IPS-NIHi7 (cell line): ENCODE measurements around the gene GPSM3.
"Not testable (repeated sequence)": the region's sequence is repeated elsewhere in the genome, so short reads cannot be mapped to it uniquely, and the experiment has no call there.

Experiments
- DNase-seq: peaks from one replicate; pipeline ENCODE4 v3.0.0; 2012; ENCODE audit warnings: mixed read lengths; ENCODE audit errors: extremely low spot score

The GPSM3 gene

DNA sequence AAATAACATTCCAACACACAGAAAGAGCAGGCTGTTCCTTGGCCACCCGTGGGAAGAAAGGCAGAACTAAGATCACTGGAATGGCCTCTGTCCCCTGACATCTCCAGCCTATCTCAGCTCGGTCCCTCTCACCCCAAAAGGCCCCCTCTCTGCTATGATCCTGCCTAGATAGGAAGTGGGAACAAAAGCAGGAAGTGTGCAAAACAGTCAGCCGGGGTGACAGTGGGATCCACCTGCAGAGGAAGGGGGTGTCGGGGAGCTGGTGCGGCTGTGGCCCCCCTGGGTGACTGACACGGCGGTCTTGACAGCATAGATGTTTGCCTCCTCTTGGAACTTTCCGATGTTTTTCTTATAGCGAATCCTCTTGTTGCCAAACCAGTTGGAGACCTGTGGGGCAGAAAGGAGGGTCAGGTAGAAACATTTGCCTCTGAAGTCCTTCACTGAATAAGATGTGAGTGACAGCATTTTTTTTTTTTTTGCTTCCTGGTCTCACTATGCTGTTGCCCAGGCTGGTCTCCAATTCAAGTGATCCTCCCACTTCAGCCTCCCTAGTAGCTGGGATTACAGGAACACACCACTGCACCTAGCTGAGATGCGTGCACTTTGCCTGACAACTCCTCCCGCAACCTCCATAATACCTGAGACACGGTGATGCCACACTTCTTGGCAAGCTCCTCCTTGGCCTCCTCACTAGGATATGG, 5.3 kb downstream of the GPSM3 start:
- DNase-seq: no peak

DNA sequence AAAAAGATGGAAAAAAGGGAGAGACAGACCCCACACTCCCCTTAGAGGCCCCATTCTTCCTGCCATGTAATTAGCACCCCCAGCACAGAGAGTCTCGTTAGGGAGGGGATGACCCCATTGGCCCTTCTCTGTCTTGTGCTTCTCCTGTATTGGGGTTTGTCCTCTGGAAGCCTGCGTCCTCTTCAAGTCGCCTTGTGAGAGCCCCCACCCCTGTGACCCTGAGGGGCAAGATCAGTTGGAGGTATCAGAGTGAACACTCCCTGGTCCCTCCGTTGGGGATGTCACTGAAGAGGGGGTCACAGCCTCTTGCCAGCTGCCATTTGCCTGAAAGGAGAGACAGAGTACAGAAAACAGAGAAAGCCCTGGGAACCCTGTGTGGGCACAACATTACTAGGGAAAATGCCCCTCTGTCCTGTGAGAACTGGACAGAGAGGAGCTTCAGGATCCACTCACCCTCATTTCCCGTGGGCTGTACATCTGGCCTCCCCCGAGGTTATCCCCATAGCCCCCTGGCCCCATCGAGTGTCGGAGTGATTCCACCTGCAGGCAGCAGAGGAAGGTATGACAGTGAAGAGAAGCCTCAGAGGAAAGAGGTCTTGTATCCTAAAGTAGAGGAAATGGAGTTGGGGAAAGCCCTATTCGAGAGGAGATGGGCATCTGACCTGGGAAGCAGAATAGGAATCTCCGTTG, 6.1 kb downstream of the GPSM3 start:
- not testable (repeated sequence) for DNase-seq

DNA sequence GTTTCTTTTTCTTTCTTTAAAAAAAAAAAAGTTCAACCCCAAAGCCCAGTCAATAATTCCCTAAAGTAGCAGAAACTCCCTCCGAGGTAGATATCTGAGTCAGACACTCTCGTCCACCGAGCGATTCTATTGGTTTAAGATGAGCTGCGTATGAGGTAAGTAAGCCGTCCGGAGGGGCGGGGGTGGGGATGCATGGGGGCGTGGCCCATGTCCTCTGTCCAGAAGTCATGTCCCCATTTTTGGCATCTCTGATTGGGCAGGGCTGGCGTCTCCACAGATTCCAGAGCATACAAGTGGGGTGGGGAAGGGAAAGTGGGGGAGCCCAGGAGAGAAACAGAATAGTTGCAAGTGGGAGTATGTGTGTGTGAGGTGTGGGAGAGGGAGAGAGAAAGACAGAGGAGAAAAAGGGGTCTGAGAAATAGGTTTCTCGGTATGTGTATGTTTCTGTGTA, 6.7 kb downstream of the GPSM3 start:
- DNase-seq: not testable (repeated sequence)

DNA sequence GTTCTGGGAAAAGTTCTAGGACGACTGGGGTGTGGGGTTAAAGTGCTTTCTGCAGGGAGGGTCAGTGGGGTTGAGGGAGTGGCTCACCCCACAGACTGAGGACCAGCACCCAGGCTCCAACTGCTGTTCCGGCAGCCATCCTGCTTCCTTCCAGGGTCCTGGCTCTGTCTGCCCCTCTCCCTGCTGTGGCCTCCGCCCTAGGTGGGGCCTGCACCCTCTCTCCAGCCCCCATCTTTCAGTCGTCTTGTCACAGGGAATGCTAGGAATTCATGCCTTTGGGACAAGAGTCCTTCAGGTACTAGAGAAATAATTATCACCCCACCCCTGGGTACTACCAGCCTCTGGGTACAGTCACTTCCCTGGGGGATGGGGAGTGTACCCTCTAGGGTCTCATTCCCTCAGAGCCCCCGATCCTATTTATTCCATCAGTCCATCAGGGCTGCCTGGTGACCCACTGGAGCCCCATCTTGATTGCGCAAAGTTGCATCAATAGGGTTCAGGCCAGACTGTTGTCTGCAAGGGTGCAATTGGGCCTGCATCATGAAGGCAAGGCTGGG, 8.3 kb downstream of the GPSM3 start, which contains the start of gene AGER:
TSS of gene AGER (minus strand) at position 170 of the 557 bp plus-strand sequence. CDS start at position 139, 31 bp downstream.
- no peak for DNase-seq

DNA sequence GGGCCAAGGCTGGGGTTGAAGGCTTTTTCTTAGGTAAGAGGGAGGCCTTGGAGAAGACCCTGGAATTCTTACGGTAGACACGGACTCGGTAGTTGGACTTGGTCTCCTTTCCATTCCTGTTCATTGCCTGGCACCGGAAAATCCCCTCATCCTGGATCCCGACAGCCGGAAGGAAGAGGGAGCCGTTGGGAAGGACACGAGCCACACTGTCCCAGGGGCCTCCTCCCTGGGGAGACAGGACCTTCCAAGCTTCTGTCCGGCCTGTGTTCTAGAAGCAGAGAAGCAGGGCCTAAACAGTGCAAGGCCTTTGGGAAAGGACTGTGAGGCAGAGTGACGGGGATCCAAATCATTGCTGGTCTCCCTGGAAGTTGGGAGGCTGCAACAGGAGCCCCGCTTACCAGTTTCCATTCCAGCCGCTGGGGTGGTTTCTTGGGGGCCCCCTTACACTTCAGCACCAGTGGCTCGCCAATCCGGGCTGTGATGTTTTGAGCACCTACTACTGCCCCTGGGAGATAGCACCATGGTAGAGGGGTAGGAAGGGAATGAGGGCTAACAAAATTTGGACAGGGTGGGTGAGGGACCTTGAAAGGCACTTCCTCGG, 8.9 kb downstream of the GPSM3 start:
- DNase-seq: no peak

DNA sequence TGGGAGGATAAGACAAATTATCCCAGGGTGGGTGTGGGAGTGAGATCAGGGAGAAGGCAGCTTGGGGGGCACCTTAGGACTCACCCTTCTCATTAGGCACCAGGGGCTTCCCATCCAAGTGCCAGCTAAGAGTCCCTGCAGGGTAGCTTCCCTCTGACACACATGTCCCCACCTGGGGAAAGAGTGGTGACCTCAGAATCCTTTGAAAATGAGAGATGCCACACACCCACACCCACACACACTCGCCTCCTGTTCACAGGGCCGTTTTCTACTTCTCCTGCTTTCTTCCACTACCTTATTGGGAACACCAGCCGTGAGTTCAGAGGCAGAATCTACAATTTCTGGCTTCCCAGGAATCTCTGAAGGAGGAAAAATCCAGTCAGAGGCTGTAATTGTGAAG, 9.4 kb downstream of the GPSM3 start:
- DNase-seq: no peak

DNA sequence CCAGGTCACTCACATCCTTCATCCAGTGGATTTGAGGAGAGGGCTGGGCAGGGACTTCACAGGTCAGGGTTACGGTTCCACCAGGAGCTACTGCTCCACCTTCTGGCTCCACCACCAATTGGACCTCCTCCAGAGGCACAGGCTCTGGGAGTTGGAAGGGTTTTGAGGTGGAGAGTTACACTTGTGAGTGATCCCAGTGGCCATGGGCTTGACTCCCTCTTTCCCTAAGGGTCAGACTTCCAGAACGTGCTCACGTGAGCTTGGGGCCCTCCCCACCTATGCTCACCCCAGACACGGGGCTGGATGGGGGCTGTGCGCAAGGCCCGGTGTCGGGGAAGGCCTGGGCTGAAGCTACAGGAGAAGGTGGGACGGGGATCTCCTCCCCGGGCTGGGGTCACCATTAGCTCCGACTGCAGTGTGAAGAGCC, 9.9 kb downstream of the GPSM3 start:
- no peak for DNase-seq

DNA sequence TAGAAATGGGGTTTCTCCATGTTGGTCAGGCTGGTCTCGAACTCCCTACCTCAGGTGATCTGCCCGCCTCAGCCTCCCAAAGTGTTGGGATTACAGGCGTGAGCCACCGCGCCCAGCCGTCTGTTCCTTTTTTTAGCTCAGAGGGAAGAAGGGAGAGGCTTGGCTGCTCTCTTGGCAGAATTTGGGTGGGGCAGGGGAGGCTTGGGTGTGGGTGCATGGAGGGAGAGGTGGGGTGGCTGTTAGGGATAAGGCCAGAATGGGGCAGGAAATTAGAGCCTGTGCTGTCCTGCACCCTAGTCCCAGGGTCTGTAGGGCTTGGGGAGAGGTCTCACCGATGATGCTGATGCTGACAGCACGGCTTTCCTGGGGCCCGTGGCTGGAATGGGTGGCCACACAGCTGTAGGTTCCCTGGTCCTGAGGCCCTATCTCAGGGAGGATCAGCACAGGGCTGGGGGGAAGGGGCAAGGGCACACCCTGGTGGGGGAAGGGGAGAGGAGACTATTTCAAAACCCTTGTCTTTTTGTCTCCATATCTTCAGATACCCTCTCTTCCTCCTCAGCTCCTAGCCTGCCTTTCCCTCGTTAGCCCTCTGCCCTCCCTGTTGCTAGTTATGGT, 10.4 kb downstream of the GPSM3 start:
- no peak for DNase-seq

DNA sequence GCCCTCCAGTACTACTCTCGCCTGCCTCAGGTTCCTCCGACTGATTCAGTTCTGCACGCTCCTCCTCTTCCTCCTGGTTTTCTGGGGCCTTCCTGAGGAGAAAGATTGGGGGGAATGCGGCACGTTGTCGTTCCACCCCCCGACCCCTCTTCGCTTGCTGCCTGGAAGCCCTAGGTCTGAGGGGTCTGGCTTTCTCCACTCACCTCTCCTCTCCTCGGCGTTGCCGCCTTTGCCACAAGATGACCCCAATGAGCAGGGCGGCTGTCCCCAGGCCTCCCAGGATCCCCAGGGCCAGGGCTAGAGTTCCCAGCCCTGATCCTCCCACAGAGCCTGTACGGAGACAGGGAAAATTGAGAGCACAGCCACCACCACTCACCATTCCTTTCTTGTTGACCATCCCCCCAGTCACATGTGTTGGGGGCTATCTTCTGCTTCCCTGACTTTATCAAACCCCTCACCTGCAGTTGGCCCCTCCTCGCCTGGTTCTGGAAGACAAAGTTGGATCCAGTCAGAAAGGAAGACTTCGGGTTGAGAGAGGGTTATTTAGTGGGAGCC, 11.2 kb downstream of the GPSM3 start:
- DNase-seq: no peak

DNA sequence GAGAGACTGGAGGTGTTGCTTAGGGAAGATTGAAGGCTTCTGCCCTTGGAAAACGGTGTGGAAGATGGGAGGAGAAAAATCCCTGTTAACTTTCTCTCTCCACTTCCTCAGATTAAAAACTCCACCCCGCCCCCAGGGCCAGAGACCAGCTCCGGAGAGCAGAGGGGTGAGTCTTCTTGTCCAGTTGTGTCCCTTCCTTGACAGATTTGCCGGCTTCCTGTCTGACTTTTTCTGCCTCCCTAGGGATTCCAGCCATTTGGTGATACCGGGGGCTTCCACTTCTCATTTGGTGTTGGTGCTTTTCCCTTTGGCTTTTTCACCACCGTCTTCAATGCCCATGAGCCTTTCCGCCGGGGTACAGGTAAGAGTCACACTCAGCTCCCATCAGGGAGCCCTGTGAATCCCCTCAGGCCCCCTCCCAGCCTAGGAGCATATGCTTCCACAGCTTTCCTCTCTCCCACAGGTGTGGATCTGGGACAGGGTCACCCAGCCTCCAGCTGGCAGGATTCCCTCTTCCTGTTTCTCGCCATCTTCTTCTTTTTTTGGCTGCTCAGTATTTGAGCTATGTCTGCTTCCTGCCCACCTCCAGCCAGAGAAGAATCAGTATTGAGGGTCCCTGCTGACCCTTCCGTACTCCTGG, 12.6 kb downstream of the GPSM3 start:
- DNase-seq: no peak

DNA sequence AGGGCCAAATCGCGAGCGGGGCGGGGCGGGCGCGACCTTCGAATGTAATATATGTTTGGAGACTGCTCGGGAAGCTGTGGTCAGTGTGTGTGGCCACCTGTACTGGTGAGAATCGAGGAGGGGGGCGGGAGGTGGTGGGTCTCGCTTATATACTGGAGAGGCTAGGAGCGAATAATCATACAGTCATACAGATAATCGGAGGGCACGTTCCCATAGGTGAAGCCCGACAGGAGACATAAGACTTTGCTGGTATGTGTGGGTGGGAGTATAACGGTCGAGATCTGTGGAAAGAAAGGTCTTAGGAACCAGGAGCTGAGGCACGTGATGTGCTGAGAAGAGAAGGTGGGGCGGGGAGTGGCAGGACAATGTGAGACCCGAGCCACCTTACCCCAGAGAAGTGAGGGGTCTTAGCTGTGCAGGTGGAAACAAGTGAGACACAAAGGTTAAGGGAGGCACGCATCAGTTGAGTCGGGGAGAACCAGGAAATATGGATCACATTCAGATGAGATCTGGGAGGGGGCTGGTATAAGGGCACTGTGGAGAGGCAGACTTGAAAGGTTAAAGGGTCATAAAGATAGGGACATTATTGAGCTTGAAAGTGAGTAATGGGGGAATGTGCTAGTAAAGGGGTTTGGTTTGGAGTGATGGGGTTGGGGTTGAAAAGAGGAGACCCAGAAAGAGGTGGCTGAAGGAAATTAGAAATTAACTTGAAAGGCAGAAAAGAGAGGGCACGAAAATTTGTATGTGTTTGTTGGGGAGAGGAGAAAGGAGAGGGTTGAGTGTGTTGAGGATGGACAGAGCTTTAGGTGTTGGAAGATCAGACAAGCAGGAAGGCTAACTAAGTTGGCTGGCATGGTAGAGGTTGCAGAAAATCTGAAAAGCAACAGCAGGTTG, 13.6 kb downstream of the GPSM3 start:
- DNase-seq: no peak

DNA sequence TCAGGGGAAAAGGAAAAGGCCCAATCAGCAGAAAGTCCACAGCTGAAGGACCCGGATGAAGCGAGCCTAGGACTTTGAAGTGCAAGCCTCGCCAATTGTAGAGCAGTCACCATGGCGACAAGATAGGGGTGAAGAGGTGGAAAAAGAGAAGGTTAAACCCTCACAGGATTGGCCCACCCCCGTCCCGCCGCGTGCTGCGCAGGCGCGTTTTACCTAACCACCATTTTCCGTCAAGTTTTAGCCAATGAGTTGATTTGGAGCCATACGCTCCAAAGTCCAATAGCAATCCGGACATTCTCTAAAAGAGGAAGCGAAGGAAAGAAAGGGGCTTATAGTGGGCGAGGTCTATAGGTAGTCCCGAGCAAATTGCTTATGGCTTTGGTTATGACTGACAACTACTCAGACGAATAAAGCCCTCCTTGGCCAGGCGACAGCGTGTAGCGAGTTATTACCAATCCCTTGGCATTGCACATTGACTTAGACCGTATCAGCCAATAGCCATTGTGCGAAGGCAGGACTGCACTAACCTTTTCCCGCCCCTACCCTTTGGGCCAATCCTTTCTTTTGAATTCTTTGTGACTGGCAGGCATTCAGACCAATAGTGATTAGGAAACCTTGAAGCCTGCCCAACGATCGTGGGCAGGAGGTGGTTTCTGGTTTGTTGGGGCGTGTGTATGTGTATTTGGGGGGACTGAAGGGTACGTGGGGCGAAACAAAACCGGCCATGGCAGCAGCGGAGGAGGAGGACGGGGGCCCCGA, 14.5 kb downstream of the GPSM3 start, which contains the start of gene RNF5:
TSS of gene RNF5 (plus strand) at position 618 of the 759 bp plus-strand sequence. CDS start at position 725, 107 bp downstream.
- DNase-seq: peak; percentile 89

DNA sequence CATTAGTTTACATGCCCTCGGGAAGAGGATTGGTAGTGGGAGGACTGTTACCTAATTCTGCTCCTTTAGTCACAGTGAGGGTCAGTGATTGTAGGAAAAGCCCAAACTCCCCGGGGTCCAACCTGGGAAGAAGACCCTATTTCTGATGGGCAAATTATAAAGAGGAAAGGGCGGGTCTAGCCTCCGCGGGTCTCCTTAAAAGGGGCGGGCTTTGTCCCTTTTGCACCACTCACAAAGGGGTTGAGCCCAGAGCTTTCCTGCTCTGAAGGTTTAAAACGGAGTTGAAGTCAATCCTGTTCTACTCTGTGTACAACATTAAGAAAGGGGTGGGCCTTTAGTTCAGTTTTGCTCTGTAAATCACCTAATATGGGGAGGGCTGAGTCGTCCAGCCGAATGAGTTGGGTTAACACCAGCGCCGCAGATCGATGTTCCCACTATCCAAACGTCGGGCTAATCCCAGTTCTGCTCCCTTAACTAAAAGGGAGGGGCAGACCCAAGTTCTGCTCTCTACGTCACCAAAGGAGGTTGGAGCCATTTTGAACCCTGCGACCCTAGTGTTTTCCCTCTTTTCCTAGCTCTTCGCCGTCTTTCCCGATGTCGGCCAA, 15.2 kb downstream of the GPSM3 start:
- DNase-seq: no peak

DNA sequence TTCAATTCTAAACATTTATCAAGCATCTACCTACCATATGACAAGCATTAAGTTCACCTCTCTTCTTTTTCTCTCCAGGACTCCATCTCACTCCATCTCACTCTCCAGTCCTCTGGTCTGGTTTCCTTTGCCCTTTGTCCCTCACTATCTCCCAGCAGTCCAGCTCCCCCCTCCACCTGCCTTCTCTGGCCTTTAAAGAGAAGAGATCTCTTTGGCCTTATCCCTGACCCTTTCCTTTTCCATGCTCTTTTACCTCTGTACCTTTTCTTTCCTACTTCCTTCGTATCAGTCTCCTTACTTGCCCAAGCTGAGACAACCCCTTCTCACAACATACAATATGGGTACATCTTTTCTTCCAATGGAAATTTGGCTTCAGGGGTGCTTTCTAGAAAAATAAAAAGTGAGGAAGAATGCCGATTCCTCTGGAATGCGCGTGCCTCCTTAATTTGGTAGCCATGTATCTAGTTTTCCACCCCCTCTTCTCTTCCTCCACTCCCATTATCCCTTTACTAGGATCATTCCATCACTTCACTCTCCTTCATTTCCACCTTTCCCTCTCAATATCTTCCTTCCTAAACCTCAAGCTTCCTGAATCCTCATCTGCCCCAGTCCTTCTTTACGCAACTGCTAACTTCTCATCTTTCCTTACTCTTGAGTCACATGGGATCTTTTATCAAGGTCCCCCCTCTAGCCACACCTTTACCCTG, 15.8 kb downstream of the GPSM3 start:
- no peak for DNase-seq

DNA sequence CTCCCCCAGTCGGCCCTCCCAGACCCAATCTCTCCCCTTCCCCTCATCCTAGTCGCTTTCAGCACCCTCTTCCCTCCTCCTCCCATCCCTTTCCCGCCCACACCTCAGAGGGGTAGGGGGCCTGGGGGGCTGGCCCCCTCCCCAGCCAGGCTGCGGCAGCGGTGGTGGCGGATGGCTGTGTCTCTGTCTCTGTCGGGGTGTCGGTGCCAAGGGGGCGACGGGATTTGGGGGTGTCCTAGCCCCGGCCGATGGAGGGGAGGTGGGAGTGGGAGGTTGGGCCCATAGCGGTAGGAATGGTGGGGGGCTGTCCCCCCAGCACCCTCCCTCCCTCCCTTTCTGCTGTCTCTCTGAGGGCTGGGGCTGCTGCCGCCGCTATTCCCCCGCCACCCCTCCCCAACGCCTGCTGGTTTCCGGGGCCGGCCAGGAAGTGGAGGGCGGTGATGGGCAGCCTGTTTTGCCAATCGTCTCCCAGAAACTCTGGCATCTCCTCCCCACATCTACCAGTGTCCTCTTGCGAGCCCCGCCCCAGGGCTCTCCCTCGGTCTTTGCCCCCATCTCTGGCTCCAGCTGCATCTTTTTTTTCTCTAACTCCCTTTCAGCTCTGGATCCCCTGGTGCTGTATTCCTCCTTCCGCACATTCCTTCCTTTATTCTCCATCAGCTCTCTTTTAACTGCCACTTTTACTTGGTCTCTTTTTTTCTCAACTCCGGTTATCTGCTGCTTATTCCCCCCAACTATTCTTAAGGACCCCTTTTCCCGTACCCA, 16.6 kb downstream of the GPSM3 start, which contains the start of gene AGPAT1:
TSS of gene AGPAT1 (minus strand) at position 374 of the 765 bp plus-strand sequence. CDS start 4,588 bp downstream, outside the sequence.
- DNase-seq: peak; percentile 95

DNA sequence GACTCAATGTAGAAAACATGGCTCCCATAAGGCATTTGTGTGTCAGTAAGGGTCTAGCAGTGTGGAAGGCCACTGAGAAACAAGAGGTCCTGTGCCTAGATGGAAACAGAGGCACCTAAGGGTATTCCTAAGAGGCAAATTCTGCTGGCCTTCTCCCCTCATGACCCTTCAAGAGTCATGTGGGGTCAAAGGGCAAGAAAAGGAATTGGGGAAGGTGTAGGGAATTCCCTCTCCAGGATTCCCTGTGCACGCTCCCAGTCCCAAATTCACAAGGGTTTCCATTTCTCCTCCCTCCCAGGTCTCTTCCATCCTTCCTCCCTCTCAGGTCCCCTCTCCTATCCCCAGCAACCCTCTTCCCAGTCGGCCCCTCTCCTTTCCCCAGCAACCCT, 17.1 kb downstream of the GPSM3 start:
- DNase-seq: no peak

DNA sequence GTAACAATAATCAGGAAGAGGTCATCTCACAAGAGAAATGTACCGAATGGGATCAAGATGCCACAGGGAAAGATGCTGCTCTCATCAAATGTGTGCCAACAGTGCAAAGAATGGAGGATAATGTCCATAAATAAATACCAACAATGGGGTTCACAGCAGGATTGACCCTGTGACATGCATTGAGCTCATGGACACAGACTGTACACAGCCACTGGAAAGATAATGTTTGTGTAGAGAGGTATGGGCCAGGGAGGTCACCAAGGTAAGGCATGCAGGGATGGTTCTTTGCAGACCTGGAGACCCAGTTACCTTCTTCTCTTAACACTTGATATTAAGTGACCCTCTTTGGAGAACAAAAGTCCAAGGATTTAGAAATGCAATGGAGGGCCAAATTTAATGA, 18.0 kb downstream of the GPSM3 start:
- no peak for DNase-seq
